Amniotic epithelial cell (primary cell): ENCODE data around the gene COPB1.
A peak's percentile ranks its signal among the peaks of the same experiment; 100 is the strongest.

Experiments used
- DNase-seq: peaks from one replicate; pipeline ENCODE4 v3.0.0-alpha.2; 2010; ENCODE audit warnings: low read depth

COPB1 gene

DNA sequence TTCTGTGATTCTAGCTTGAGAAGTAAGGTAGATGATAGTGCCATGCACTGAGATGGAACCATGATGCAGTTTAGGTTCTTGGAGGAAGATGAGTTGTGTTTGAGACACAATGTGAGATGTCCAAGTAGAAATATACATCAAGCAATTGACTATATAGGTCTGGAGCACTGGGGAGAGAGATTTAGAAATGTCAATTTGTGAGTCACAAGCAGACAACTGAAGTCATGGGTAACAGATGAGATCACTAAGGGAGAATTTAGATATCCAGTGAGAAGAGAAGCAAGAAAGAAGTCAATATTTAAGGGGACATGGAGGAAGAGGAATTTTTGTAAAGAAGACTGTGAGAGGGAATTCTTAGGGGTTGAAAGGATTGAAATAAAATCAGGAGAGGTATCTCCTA lies 75.5 kb downstream of the COPB1 start:
- peak; percentile 62 for DNase-seq

GRCh38 chr11:14423633-14424032 lies 76.0 kb downstream of the COPB1 start:
- peak; percentile 69 for DNase-seq

GRCh38 chr11:14422814-14423182 lies 76.8 kb downstream of the COPB1 start:
- DNase-seq: no peak

DNA sequence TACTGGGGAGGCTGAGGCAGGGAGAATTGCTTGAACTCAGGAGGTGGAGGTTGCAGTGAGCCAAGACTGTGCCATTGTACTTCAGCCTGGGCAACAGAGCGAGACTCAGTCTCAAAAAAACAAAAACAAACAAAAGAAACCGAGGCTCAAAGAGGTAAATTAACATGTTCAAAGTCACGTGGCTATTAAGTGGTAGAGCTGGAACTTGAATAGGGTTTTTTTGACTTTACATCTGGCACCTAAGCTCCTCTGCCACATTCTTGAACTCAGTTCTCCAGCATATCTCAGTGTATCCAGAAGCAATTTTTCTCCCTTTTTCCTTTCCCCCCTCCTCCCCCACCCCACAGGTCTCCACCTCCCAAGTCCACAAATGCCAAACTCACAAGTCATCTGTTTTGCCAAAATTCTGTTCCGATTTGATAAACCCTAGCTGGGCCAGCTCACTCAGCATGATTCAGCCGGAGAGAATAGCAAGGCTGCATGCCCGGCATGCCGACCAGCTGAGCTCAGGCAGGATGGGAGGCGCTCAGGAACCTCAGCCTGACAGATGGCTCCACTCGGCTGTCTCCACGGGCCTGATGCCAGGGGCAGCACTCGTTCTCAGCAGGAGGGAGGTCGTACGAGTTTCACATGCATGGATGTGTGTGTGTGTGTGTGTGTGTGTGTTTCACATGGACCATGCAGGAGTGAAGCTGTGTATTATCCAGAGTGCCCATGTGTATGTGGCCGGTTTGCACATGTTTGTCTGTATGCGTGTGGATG lies 77.4 kb downstream of the COPB1 start:
- DNase-seq: peak; percentile 99

GRCh38 chr11:14420223-14420622 lies 79.4 kb downstream of the COPB1 start:
- DNase-seq: no peak

DNA sequence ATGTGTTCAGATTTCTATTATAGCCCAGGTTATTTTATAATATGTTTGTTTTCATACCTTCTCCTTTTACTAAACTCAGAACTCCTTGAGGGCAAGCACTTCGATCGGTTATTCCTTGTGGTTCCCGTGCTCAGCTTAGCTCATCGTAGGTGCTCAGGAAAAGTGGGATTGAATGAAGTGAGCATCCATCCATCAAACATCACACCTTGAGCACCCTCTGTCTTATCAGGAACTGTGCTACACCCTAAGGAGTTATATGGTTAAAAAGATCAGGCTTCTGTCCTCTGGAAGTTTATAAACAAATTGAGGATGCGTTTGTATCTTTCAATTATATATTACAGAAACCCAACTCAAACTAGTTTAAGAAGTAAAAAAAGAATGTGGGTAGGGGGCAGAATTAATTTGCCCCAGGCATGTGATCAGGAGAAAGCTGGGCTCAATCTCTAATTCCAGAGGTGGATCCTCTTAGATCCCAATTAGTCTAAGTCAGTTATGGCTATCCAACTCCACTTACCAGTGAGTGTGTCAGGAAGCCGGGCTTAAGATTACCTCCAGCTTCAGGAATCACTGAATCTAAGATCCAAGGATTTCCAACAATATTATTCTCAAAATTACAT lies 80.7 kb downstream of the COPB1 start:
- DNase-seq: peak; percentile 30

- peak; percentile 37 for DNase-seq
These were observed 81.8 kb downstream of the COPB1 start for GRCh38 chr11:14417617-14418374.

DNA sequence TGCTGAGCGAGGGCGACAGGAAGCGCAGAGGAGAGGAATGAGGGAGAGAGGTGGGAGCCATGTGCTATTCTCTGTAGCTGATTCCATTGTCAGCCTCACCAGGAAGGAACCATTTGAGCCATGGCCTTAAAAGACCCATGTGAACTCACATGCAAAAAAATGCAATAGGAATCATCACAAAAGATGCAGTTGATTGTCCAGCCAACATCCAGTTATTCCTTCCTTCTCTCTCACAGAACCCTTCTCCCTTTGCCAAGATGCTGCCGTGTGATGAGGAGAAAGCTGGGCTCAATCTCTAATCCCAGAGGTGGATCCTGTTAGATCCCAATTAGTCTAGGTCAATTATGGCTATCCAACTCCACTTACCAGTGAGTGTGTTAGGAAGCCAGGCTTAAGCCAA lies 82.4 kb downstream of the COPB1 start:
- DNase-seq: no peak

- peak; percentile 83 for DNase-seq
These were observed 84.8 kb downstream of the COPB1 start for GRCh38 chr11:14414470-14415461.

- DNase-seq: peak; percentile 56
These were observed 86.1 kb downstream of the COPB1 start for GRCh38 chr11:14413307-14414069.

- peak; percentile 38 for DNase-seq
These were observed 87.8 kb downstream of the COPB1 start for GRCh38 chr11:14411818-14412217.

GRCh38 chr11:14409891-14410290 lies 89.7 kb downstream of the COPB1 start:
- no peak for DNase-seq

DNA sequence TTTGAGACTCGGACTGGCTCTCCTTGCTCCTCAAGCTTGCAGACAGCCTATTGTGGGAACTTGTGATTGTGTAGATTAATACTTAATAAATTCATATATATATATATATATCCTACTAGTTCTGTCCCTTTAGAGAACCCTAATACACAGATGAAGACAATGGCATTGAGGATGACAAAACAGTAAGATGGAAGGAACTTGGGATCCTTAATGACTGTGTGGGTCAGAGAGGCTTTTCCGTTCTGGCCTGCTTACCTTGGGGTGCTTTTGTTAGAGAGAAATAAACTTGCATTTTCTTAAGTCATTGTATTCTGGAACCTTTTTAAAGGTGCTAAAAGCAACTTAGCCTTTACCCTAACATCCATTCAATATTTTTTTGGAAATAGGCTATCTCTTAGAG lies 91.0 kb downstream of the COPB1 start:
- DNase-seq: no peak
